Thyroid gland (tissue), 4 donors: ENCODE data around the gene PNMA6F.

Experiments used
- CTCF ChIP-seq, 6 experiments: fragments of 200-600 bp in 3 of 6; fragments of 450-650 bp in 3 of 6; sonication (generic) in 3 of 6; IDR thresholded peaks; one replicate each; pipeline ENCODE4 v1.5.1; 2016 to 2019; ENCODE audit warnings: antibody characterized with exemption in 6 of 6, mild to moderate bottlenecking in 2 of 6, inconsistent platforms in 1 of 6, moderate library complexity in 1 of 6
- POLR2A ChIP-seq, 2 donors: fragments of 450-650 bp; IDR thresholded peaks; one replicate each; pipeline ENCODE4 v1.6.1; 2017; ENCODE audit warnings: antibody characterized with exemption in 2 of 2, mild to moderate bottlenecking in 2 of 2, moderate library complexity in 1 of 2

- TF ChIP-seq CTCF (IDR thresholded peaks at IDR 0.05) (no peak), POLR2A (IDR thresholded peaks at IDR 0.05) (no peak)
Measured at GRCh38 chrX:153306527-153307115, 14.9 kb downstream of the PNMA6F start.
